HG02798 (cell line): ENCODE measurements around the gene IFIT1B.
"Not testable (repeated sequence)": the region's sequence is repeated elsewhere in the genome, so short reads cannot be mapped to it uniquely, and the experiment has no call there.

Source experiments
- ATAC-seq: cut with Tn5 transposase; IDR thresholded peaks from one replicate; pipeline ENCODE4 v1.9.1; 2021; ENCODE audit warnings: mild to moderate bottlenecking; ENCODE audit not compliant: unreplicated experiment, poor library complexity

Gene IFIT1B

GRCh38 chr10:89373916-89374711 is 3.7 kb upstream of the IFIT1B start:
- no peak for ATAC-seq

- ATAC-seq, result no peak
These were observed 3.1 kb upstream of the IFIT1B start for GRCh38 chr10:89374713-89375141.

GRCh38 chr10:89379103-89379502 is 1.2 kb downstream of the IFIT1B start:
- no peak for ATAC-seq

GRCh38 chr10:89382757-89383156 is 4.9 kb downstream of the IFIT1B start:
- ATAC-seq, result no peak

GRCh38 chr10:89384474-89385340 is 6.9 kb downstream of the IFIT1B start:
- no peak for ATAC-seq

- no peak for ATAC-seq
These were observed 10.9 kb downstream of the IFIT1B start for GRCh38 chr10:89388806-89389205.

- ATAC-seq, result no peak
These were observed 11.4 kb downstream of the IFIT1B start for GRCh38 chr10:89389254-89389653.

GRCh38 chr10:89390476-89391225 is 12.8 kb downstream of the IFIT1B start:
- ATAC-seq, result no peak

- not testable (repeated sequence) for ATAC-seq
These were observed 13.3 kb downstream of the IFIT1B start for GRCh38 chr10:89391226-89391576.

- peak; percentile 86 for ATAC-seq
These were observed 14.3 kb downstream of the IFIT1B start, which contains the start of gene IFIT1 for GRCh38 chr10:89391907-89392756. IFIT1 (plus strand) TSS chr10:89392623; CDS start chr10:89392713, 90 bp downstream.

GRCh38 chr10:89392974-89393373 is 15.1 kb downstream of the IFIT1B start:
- ATAC-seq, result peak; percentile 32

- ATAC-seq, result no peak
These were observed 16.0 kb downstream of the IFIT1B start for GRCh38 chr10:89393898-89394297.

GRCh38 chr10:89395141-89395540 is 17.3 kb downstream of the IFIT1B start:
- no peak for ATAC-seq

- no peak for ATAC-seq
These were observed 20.3 kb downstream of the IFIT1B start for GRCh38 chr10:89398003-89398749.

- no peak for ATAC-seq
These were observed 22.1 kb downstream of the IFIT1B start for GRCh38 chr10:89399956-89400355.

GRCh38 chr10:89403043-89403442 is 25.2 kb downstream of the IFIT1B start:
- no peak for ATAC-seq

- ATAC-seq, result no peak
These were observed 26.5 kb downstream of the IFIT1B start for GRCh38 chr10:89404104-89405047.

- ATAC-seq, result not testable (repeated sequence)
These were observed 28.3 kb downstream of the IFIT1B start for GRCh38 chr10:89406178-89406577.
